Fibroblast of skin of left biceps (primary cell): ENCODE measurements around the gene SCAF4.
"Not testable (repeated sequence)": the region's sequence is repeated elsewhere in the genome, so short reads cannot be mapped to it uniquely, and the experiment has no call there.

Source experiments
- DNase-seq, 2 experiments: peaks; one replicate each; pipeline ENCODE4 v3.0.0-alpha.2; 2013; ENCODE audit warnings: low read depth in 2 of 2

Gene SCAF4

GRCh38 chr21:31673321-31673912 is 58.5 kb downstream of the SCAF4 start:
- no peak for DNase-seq

DNA sequence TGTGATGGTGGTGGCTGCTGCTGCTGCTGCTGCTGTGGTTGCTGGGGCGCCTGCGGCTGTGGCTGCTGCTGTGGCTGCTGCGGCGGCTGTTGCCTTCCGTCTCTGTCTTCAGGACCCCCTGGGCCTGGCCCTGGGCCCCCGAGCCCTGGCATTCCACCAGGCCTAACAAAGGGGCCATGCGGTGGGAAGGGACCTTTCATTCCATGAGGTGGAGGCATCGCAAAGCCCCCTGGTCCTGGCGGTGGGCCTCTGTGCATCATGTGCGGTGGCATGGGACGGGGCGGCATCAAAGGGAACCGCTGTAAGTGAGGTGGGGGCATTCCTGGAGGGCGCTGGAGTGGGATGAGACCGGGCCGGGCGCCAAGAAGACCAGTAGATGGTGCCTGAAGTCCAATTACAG is 60.0 kb downstream of the SCAF4 start:
- DNase-seq: no peak

DNA sequence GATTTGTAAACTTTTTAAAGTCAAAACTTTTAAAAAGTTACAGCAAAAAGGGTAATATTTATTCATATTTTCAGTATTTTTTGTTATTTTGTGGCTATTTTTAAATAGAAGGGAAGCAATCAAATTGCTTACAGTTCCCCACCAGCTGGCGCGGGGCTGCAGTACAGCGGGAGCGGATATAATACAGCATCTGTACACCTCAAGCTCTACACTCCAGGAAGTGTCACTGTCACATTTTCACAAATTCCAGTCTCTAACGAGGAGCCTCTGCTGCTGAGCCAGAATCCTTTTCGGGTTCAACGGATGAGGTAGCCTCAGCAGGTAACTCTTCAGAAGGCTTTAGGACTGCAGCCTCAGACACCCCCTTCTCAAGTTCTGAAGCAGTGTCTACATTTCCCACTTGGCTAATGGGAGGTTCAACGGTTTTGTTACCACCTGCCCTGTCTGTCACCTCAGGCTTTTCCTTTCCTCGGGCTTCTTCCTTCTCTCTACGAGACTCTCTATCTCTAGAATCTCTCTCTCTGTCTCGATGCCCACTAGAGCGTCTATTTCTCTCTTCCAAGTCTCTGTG is 60.7 kb downstream of the SCAF4 start:
- no peak for DNase-seq

DNA sequence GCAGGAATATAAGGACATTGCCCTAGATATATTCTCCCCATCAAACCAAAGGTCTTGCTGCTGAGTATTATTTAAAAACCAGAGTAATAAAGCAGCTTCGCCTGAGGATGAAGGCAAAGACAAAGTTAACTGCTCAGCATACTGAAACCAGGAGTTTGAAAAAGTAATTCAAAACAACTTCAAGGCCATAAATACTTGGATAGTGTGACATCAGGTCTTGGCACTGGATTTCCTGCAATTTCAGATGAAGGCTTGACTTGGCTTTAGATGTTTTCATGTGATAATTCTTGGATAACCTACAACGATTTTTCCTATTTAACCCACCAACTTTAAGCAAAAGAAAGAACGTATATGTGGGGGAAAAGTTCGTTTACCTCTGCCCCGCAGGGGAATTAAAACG is 61.8 kb downstream of the SCAF4 start:
- no peak for DNase-seq

DNA sequence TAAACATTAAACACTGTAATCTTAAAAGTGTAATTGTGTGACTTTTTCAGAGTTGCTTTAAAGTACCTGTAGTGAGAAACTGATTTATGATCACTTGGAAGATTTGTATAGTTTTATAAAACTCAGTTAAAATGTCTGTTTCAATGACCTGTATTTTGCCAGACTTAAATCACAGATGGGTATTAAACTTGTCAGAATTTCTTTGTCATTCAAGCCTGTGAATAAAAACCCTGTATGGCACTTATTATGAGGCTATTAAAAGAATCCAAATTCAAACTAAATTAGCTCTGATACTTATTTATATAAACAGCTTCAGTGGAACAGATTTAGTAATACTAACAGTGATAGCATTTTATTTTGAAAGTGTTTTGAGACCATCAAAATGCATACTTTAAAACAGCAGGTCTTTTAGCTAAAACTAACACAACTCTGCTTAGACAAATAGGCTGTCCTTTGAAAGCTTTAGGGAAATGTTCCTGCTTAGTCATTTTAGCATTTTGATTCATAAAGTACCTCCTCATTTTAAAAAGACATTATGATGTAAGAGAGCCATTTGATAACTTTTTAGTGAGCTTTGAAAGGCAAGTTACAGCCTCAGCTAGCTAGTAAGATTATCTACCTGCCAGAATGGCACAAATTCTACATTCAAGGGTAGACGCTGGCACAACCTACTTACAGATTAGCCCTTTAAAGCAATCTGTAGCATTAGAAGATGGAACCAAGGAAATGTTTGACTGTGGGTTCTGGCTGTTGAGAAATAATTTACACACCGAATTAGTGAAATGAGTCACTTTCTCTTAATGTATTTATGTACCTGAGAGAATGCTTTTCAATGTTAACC is 63.0 kb downstream of the SCAF4 start:
- no peak for DNase-seq

GRCh38 chr21:31667639-31668038 is 64.3 kb downstream of the SCAF4 start:
- DNase-seq: no peak

- no peak for DNase-seq
Observed at GRCh38 chr21:31667132-31667531, 64.8 kb downstream of the SCAF4 start.

DNA sequence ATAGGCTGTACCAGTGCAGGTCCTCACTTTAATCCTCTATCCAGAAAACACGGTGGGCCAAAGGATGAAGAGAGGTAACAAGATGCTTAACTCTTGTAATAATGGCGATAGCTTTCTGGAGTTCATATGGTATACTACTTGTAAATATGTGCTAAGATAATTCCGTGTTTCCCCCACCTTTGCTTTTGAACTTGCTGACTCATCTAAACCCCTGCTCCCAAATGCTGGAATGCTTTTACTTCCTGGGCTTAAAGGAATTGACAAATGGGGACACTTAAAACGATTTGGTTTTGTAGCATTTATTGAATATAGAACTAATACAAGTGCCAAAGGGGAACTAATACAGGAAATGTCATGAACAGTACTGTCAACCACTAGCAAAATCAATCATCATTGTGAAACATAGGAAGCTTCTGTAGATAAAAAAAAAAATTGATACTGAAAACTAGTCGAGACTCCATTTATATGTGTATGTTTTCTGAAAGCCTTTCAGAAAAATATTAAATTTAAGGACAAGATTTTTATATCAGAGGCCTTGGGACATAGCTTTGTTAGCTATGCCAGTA is 65.4 kb downstream of the SCAF4 start:
- DNase-seq: no peak

GRCh38 chr21:31665869-31666268 is 66.0 kb downstream of the SCAF4 start:
- DNase-seq: not testable (repeated sequence)

- no peak for DNase-seq
Observed at GRCh38 chr21:31665397-31665796, 66.5 kb downstream of the SCAF4 start.

DNA sequence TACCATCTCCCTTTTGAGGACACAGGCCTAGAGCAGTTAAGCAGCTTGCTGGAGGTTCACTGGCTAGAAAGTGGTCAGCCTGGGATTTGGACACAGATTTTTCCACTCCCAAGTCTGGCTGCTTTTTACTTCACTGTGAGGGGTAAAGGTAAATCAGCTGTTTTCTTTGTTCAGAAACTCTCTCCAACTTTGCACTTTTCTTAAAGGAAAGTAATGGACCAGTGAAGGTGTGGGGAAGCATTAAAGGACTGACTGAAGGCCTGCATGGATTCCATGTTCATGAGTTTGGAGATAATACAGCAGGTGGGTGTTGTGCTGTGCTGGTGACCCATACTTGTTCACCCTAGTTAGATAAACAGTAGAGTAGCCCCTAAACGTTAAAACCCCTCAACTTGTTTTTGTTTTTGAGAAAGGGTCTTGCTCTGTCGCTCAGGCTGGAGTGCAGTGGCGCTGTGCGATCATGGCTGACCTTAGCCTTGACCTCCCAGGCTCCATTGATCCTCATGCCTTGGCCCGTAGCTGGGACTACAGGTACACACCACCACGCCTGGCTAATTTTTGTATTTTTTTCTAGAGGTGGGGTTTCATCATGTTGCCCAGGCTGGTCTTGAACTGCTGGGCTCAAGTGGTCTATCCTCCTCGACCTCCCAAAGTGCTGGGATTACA is 68.2 kb downstream of the SCAF4 start:
- DNase-seq: no peak

DNA sequence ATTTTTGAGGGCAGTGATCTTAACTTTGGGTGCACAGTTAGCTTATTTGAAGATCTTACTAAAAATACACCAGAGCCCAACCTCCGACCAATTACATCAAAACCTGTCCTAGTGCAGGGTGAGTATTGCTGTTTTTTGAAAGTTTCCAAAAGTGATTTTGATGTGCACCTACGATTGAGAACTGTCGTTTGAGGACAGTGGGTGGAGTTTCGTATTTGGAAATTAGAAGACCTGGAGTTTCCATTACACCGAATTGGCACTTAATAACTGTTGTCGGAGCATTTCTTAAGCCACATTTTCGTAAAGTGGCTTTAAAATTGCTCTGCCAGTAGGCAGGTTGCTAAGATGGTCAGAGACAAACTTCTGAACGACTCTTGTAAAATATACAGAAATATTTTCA is 71.3 kb downstream of the SCAF4 start:
- DNase-seq: no peak

- DNase-seq: no peak
Observed at GRCh38 chr21:31660259-31660565, 71.7 kb downstream of the SCAF4 start.

- DNase-seq: peak; percentile 73 to 82
Observed at GRCh38 chr21:31659536-31660258, 72.2 kb downstream of the SCAF4 start, which contains the start of gene SOD1. Gene SOD1 (plus strand): TSS chr21:31659693. CDS start chr21:31659770, 77 bp downstream.

GRCh38 chr21:31659286-31659535 is 72.7 kb downstream of the SCAF4 start:
- DNase-seq: no peak

DNA sequence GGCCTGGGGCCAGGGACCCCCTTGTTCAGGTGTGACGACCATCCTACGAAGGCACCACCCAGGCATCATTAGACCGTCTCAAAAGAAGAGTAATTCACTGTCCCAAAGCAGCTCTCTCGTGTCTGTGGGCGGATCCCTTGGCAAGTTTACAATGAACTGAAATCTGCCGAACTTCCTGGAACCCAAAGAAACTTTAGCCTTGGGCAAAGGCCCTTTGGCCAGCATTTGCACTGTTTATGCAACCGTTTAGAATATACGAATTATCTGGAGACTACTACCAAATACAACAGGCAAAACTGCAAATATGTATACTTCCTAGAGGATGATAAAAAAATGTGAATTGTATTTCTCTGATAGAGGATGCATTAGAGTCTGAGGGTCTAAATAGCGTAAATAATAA is 73.9 kb downstream of the SCAF4 start:
- DNase-seq: no peak

DNA sequence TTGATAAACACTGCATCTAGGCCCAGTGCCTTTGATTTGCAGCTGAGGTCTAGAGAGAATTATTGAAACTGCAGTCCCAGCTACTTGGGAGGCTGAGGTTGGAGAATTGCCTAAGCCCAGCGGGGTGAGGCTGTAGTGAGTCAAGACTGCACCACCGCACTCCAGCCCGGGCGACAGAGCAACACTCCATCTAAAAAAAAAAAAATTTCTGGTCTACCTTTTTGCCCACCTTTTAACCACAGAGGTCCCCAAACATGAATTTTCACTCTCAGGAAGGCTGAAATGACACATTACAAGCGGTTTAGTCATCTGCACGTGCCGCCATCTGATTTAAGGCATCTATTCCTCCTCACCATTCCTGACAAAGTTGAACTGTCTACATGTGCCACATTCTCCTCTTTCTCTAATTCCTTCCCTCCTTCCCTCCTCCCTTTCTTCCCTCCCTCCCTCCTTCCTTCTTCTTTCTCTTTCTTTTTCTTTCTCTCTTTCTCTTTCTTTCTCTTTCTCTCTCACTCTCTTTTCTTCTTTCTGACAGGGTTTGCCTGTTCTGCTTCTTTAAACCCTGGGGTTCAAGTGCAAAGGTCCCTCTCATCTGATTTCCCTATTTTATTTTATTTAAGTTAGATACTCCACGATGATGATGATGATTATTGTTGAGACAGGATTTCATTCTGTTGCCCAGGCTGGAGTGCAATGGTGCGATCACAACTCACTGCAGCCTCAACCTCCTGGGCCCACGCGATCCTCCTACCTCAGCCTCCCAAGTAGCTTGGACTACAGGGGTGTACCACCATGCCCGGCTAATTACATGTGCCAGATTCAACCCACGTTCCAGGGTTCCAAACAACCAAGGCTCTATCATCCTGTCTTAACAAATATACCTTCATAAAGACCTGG is 75.5 kb downstream of the SCAF4 start:
- DNase-seq: no peak

- DNase-seq: not testable (repeated sequence)
Observed at GRCh38 chr21:31654821-31655580, 76.9 kb downstream of the SCAF4 start.

DNA sequence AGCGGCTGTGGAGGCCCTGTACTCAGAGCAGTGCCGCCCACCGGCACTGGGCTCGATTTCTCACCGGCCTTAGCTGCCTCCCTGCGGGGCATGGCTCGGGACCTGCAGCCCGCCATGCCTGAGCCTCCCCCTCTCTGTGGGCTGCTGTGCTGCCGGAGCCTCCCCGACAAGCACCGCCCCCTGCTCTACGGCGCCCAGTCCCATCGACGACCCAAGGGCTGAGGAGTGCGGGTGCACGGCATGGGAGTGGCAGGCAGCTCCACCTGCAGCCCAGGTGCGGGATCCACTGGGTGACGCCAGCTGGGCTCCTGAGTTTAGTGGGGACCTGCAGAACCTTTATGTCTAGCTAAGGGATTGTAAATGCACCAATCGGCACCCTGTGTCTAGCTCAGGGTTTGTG is 77.6 kb downstream of the SCAF4 start:
- no peak for DNase-seq

DNA sequence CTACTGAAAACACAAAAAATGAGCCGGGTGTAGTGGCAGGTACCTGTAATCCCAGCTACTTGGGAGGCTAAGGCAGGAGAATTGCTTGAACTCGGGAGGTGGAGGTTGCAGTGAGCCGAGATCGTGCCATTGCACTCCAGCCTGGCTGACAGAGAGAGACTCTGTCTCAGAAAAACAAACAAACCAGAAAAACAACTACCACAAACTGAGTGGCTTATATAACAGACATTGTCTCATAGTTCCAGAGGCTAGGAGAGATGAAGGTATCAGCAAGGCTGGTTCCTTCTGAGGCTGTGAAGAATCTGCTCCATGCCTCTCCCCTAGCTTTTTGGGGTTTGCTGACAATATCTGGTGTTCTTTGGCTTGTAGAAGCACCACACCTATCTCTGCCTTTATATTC is 80.4 kb downstream of the SCAF4 start:
- not testable (repeated sequence) for DNase-seq
